Endothelial cell of umbilical vein (primary cell): ENCODE data around the gene RNPEPL1. TPM values are rescaled to one million over a fixed set of nuclear protein-coding genes. Genes with fewer than 3 reads are reported as not detected.

ENCODE experiments used
- BruUV-seq: library from RNA; stranded (reverse); fragments of 400-500 nt; replicated peaks from 2 replicates; lab custom pipeline; 2021; lab: Mats Ljungman, UMichigan
- CTCF ChIA-PET: fragments of 300-600, 350-600 bp; sonication (Branson Sonifier 250); formaldehyde crosslinking; loops from one replicate; lab custom pipeline; 2021; ENCODE audit warnings: antibody characterized with exemption, inconsistent platforms; lab: Charles Lee
- POLR2A ChIA-PET: fragments of 300-600, 350-600 bp; sonication (Branson Sonifier 250); formaldehyde crosslinking; loops from one replicate; lab custom pipeline; 2021; ENCODE audit warnings: antibody characterized with exemption, inconsistent platforms; lab: Charles Lee
- DNase-seq: peaks from one replicate; pipeline ENCODE4 v3.0.0-alpha.2; 2011; ENCODE audit warnings: low read depth, low spot score
- FAIRE-seq: peaks from 2 replicates; lab custom pipeline; 2011; peaks lifted over from hg19 to GRCh38; lab: Jason Lieb, UNC
- H2AFZ ChIP-seq: 2 replicates; pipeline ENCODE4 v1.6.0; 2012; ENCODE audit warnings: low read depth, low read length, control low read depth, inconsistent platforms
- H3K27ac ChIP-seq: 2 replicates; pipeline ENCODE4 v1.5.1; 2011; ENCODE audit warnings: low read depth, mild to moderate bottlenecking, control low read depth, low read length, moderate library complexity; ENCODE audit not compliant: insufficient read depth
- H3K27me3 ChIP-seq, 2 experiments: 2 replicates each; pipeline versions ENCODE4 v1.6.0 to v1.6.1; 2011; ENCODE audit warnings: low read length in 2 of 2, mixed read lengths in 1 of 2; ENCODE audit not compliant: control insufficient read depth in 2 of 2, insufficient read depth in 2 of 2
- H3K36me3 ChIP-seq, 2 experiments: 2 replicates in 1 of 2; 3 replicates in 1 of 2; pipeline ENCODE4 v1.5.1; 2011; ENCODE audit warnings: low read length in 2 of 2, mild to moderate bottlenecking in 1 of 2, moderate library complexity in 1 of 2; ENCODE audit not compliant: control insufficient read depth in 2 of 2, insufficient read depth in 2 of 2; ENCODE audit errors: extremely low read depth in 1 of 2
- H3K4me1 ChIP-seq: 3 replicates; pipeline ENCODE4 v1.5.1; 2011; ENCODE audit warnings: mild to moderate bottlenecking, low read length; ENCODE audit not compliant: control insufficient read depth, insufficient read depth; ENCODE audit errors: extremely low read depth
- H3K4me2 ChIP-seq: 2 replicates; pipeline ENCODE4 v1.6.1; 2011; ENCODE audit warnings: low read length, control low read depth, mixed read lengths; ENCODE audit not compliant: insufficient read depth
- H3K4me3 ChIP-seq, 3 experiments: fragments of 200-600 bp in 1 of 3; sonication (generic), shearing (Covaris generic) in 1 of 3; replicated peaks in 1 of 3; 2 replicates each; pipeline ENCODE4 v1.5.1; 2011 to 2016; ENCODE audit warnings: control low read depth in 3 of 3, low read length in 3 of 3, mild to moderate bottlenecking in 2 of 3, inconsistent platforms in 1 of 3, low read depth in 1 of 3, moderate library complexity in 1 of 3; ENCODE audit not compliant: insufficient read depth in 1 of 3
- H3K79me2 ChIP-seq: 2 replicates; pipeline ENCODE4 v1.6.0; 2012; ENCODE audit warnings: low read length, inconsistent platforms; ENCODE audit not compliant: control insufficient read depth, insufficient read depth
- H3K9ac ChIP-seq: replicated peaks from 2 replicates; pipeline ENCODE3; 2011; ENCODE audit warnings: low read length, control low read depth; ENCODE audit not compliant: insufficient read depth; ENCODE audit errors: extremely low read depth
- H3K9me1 ChIP-seq: replicated peaks from 3 replicates; pipeline ENCODE4 v1.6.0; 2011; ENCODE audit warnings: mild to moderate bottlenecking, low read length; ENCODE audit not compliant: control insufficient read depth, insufficient read depth; ENCODE audit errors: extremely low read depth
- H3K9me3 ChIP-seq: replicated peaks from 2 replicates; pipeline ENCODE4 v1.5.1; 2012; ENCODE audit warnings: low read length, inconsistent platforms; ENCODE audit not compliant: control insufficient read depth, insufficient read depth
- H4K20me1 ChIP-seq: replicated peaks from 2 replicates; pipeline ENCODE3; 2011; ENCODE audit warnings: mild to moderate bottlenecking, low read length; ENCODE audit not compliant: control insufficient read depth, insufficient read depth; ENCODE audit errors: extremely low read depth
- EZH2 ChIP-seq: IDR thresholded peaks from 2 replicates; pipeline ENCODE4 v1.6.1; 2012; ENCODE audit warnings: borderline replicate concordance, low read depth, mild to moderate bottlenecking, moderate library complexity, low read length, inconsistent platforms; ENCODE audit not compliant: severe bottlenecking
- FOS ChIP-seq: IDR thresholded peaks from 2 replicates; pipeline ENCODE4 v1.6.1; 2011; ENCODE audit warnings: mild to moderate bottlenecking, low read length, moderate library complexity, borderline replicate concordance; ENCODE audit not compliant: insufficient read depth
- GATA2 ChIP-seq: IDR thresholded peaks from 2 replicates; pipeline ENCODE4 v1.7.0; 2011; ENCODE audit warnings: low read depth, mild to moderate bottlenecking, moderate library complexity, mixed read lengths, low read length; ENCODE audit not compliant: insufficient read length, insufficient read depth
- JUN ChIP-seq: IDR thresholded peaks from 2 replicates; pipeline ENCODE4 v1.6.1; 2011; ENCODE audit warnings: borderline replicate concordance, low read depth; ENCODE audit not compliant: insufficient read length, insufficient read depth
- MAX ChIP-seq: IDR thresholded peaks from 2 replicates; pipeline ENCODE4 v1.6.1; 2011; ENCODE audit not compliant: insufficient read depth, insufficient read length
- MYC ChIP-seq: IDR thresholded peaks from one replicate; pipeline ENCODE4 v1.6.1; 2011; ENCODE audit warnings: mild to moderate bottlenecking, low read depth, low read length
- POLR2A ChIP-seq: IDR thresholded peaks from 2 replicates; pipeline ENCODE4 v1.6.1; 2012; ENCODE audit warnings: low read depth, mild to moderate bottlenecking, control low read depth, low read length
- POLR2AphosphoS5 ChIP-seq: IDR thresholded peaks from 2 replicates; pipeline ENCODE4 v1.6.1; 2012; ENCODE audit warnings: low read depth, mild to moderate bottlenecking, control low read depth, low read length, moderate library complexity; ENCODE audit not compliant: insufficient read depth
- dilution Hi-C: fragments of 300-500 bp; cut with MboI; formaldehyde crosslinking; loops from one replicate; pipeline ENCODE4 v1.15.0; 2019; ENCODE audit warnings: low sequenced_read_pairs; ENCODE audit not compliant: extremely low pct_ligation_motif_present
- intact Hi-C: fragments of 100-400 bp; cut with micrococcal nuclease; formaldehyde crosslinking; loops from one replicate; pipeline ENCODE4 v1.10.0; 2022
- polyA plus RNA-seq, 4 experiments: library from polyadenylated mRNA; depleted of rRNA in 3 of 4; stranded (reverse) in 3 of 4; unstranded in 1 of 4; fragments of >200 nt; gene quantifications; 2 replicates each; pipeline versions ENCODE4 v1.2.1 to v1.2.3, GENCODE V29; 2011 to 2012; ENCODE audit warnings: missing spikeins in 1 of 4
- total RNA-seq: library from RNA; stranded (reverse); gene quantifications from 2 replicates; pipeline ENCODE4 v1.2.3, GENCODE V29; 2021
- TF ChIP-seq, protein P1 (sequence below), 2 donors: IDR thresholded peaks; 1 replicate in 1 of 2; 2 replicates in 1 of 2; pipeline ENCODE4 v1.5.1; 2011; ENCODE audit warnings: low read length in 2 of 2, mild to moderate bottlenecking in 2 of 2, moderate library complexity in 2 of 2, control low read depth in 1 of 2, inconsistent platforms in 1 of 2, low read depth in 1 of 2; ENCODE audit not compliant: insufficient read depth in 1 of 2; ENCODE audit errors: extremely low read depth in 1 of 2

The RNPEPL1 gene
- total and polyA plus RNA-seq, 2 donors (not counting 3 experiments of a cell fraction or from before 2014, with no cell fraction given) = 35.8 to 67.1 TPM

DNA sequence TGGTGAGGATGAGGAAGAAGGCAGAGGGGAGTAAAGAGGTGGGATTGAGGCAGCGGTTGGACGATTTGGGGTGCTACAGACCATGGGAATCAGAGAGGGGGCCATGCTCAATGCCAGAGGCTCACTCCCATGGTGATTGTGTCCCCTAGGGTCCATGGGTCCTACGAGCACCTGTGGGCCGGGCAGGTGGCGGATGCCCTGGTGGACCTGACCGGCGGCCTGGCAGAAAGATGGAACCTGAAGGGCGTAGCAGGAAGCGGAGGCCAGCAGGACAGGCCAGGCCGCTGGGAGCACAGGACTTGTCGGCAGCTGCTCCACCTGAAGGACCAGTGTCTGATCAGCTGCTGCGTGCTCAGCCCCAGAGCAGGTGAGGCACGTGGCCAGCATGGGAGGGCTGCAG is 23.5 kb downstream of the RNPEPL1 start:
- TF ChIP-seq, protein P1, sequence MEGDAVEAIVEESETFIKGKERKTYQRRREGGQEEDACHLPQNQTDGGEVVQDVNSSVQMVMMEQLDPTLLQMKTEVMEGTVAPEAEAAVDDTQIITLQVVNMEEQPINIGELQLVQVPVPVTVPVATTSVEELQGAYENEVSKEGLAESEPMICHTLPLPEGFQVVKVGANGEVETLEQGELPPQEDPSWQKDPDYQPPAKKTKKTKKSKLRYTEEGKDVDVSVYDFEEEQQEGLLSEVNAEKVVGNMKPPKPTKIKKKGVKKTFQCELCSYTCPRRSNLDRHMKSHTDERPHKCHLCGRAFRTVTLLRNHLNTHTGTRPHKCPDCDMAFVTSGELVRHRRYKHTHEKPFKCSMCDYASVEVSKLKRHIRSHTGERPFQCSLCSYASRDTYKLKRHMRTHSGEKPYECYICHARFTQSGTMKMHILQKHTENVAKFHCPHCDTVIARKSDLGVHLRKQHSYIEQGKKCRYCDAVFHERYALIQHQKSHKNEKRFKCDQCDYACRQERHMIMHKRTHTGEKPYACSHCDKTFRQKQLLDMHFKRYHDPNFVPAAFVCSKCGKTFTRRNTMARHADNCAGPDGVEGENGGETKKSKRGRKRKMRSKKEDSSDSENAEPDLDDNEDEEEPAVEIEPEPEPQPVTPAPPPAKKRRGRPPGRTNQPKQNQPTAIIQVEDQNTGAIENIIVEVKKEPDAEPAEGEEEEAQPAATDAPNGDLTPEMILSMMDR (IDR thresholded peaks at IDR 0.05; ENCODE audit: extremely low read depth in 1 of 2, insufficient read depth in 1 of 2, low read depth in 1 of 2, low read length in 2 of 2) = no peak
- TF ChIP-seq MAX = no peak
- no peak for TF ChIP-seq FOS
- no peak for TF ChIP-seq JUN
- no peak for TF ChIP-seq EZH2
- TF ChIP-seq POLR2A = no peak
- no peak for TF ChIP-seq MYC
- no peak for TF ChIP-seq POLR2AphosphoS5
- TF ChIP-seq GATA2 = no peak
- dilution Hi-C loops = no loop called here
- Histone ChIP-seq H3K9ac (no peak overlapping the region), H3K9me1 (no peaks in the 10 kb centered on the region), H3K9me3 (no peaks in the 10 kb centered on the region), H3K27ac (no peak overlapping the region), H3K27me3 (no peaks in the 10 kb centered on the region), H3K79me2 (peaks cover 35% of the 10 kb centered on the region), H3K4me1 (peaks cover 11% of the 10 kb centered on the region), H3K4me3 (no peak overlapping the region), H2AFZ (no peak overlapping the region), H3K4me2 (no peak overlapping the region), H3K36me3 (peaks cover 2 to 22% of the 10 kb centered on the region in 2 experiments), H4K20me1 (no peaks in the 10 kb centered on the region)
- no TSS peak for BruUV-seq
- intact Hi-C loops = no loop called here
- ChIA-PET CTCF (no interaction called here), POLR2A (no interaction called here)
- no peak for DNase-seq
- no peak for FAIRE-seq
